ENCODE measurements around the gene SLAMF9.

DNA sequence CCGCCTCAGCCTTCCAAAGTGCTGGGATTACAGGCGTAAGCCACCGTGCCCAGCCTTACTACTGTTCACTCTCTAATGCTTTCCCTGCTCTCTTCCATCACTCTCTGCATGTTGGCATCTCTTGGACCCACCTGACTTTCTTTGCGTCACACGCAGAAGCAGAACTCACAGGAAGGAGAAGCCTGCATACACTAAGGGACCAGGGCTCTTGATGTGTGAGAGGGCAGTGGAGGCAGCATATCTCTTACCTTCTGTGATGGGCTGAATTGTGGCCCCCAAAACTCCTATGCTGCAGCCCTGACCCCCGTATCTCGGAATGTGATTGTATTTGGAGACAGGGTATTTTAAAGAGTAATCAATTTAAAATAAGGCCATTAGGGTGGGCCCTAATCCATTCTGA is 26.7 kb upstream of the SLAMF9 start:
- TF ChIP-seq, protein P1, sequence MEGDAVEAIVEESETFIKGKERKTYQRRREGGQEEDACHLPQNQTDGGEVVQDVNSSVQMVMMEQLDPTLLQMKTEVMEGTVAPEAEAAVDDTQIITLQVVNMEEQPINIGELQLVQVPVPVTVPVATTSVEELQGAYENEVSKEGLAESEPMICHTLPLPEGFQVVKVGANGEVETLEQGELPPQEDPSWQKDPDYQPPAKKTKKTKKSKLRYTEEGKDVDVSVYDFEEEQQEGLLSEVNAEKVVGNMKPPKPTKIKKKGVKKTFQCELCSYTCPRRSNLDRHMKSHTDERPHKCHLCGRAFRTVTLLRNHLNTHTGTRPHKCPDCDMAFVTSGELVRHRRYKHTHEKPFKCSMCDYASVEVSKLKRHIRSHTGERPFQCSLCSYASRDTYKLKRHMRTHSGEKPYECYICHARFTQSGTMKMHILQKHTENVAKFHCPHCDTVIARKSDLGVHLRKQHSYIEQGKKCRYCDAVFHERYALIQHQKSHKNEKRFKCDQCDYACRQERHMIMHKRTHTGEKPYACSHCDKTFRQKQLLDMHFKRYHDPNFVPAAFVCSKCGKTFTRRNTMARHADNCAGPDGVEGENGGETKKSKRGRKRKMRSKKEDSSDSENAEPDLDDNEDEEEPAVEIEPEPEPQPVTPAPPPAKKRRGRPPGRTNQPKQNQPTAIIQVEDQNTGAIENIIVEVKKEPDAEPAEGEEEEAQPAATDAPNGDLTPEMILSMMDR (conservative IDR thresholded peaks at IDR 0.05; ENCODE audit: low read length), result no peak
- no peak for TF ChIP-seq EZH2phosphoT487 (IDR thresholded peaks at IDR 0.05; ENCODE audit: borderline replicate concordance, low read depth, low read length)

Data from OCI-LY7 (cell line).